MM.1S (cell line): Measurements from ENCODE around the gene HOATZ.

Source experiments
- DNase-seq: peaks from one replicate; pipeline ENCODE4 v3.0.0-alpha.2; 2015
- H2AFZ ChIP-seq: fragments of 300-600 bp; sonication (generic); 2 replicates; pipeline ENCODE4 v1.6.0; 2016; ENCODE audit warnings: antibody characterized with exemption, low read length
- H3F3A ChIP-seq: fragments of 300-600 bp; sonication (generic); 2 replicates; pipeline ENCODE4 v1.6.1; 2016; ENCODE audit warnings: mild to moderate bottlenecking, antibody characterized with exemption, low read length, moderate library complexity, mixed read lengths; ENCODE audit not compliant: insufficient read depth
- H3K27ac ChIP-seq: fragments of 300-600 bp; sonication (generic); 2 replicates; pipeline ENCODE4 v1.5.1; 2016; ENCODE audit warnings: mild to moderate bottlenecking, low read length
- H3K27me3 ChIP-seq: fragments of 300-600 bp; sonication (generic); replicated peaks from 2 replicates; pipeline ENCODE4 v1.6.0; 2016; ENCODE audit warnings: low read length; ENCODE audit not compliant: insufficient read depth
- H3K36me3 ChIP-seq: fragments of 300-600 bp; sonication (generic); replicated peaks from 2 replicates; pipeline ENCODE4 v1.6.1; 2016; ENCODE audit warnings: mild to moderate bottlenecking, low read length, mixed read lengths; ENCODE audit not compliant: insufficient read depth
- H3K4me1 ChIP-seq: fragments of 300-600 bp; sonication (generic); 2 replicates; pipeline ENCODE4 v1.6.1; 2016; ENCODE audit warnings: low read length, mixed read lengths
- H3K4me2 ChIP-seq: fragments of 300-600 bp; sonication (generic); 2 replicates; pipeline ENCODE4 v1.6.0; 2016; ENCODE audit warnings: low read depth, low read length
- H3K4me3 ChIP-seq: fragments of 300-600 bp; sonication (generic); 2 replicates; pipeline ENCODE4 v1.5.1; 2016; ENCODE audit warnings: low read length, mixed read lengths
- H3K79me2 ChIP-seq: fragments of 300-600 bp; sonication (generic); 2 replicates; pipeline ENCODE4 v1.6.1; 2016; ENCODE audit warnings: mixed run types, low read length, mixed read lengths
- H3K9ac ChIP-seq: fragments of 300-600 bp; sonication (generic); 2 replicates; pipeline ENCODE4 v1.6.1; 2016; ENCODE audit warnings: low read length, mixed read lengths
- H3K9me2 ChIP-seq: fragments of 300-600 bp; sonication (generic); replicated peaks from 2 replicates; pipeline ENCODE4 v1.6.1; 2016; ENCODE audit warnings: mild to moderate bottlenecking, low read length, mixed read lengths; ENCODE audit not compliant: insufficient read depth
- H3K9me3 ChIP-seq: fragments of 300-600 bp; sonication (generic); replicated peaks from 2 replicates; pipeline ENCODE4 v1.6.1; 2016; ENCODE audit warnings: mild to moderate bottlenecking, low read length, mixed read lengths; ENCODE audit not compliant: insufficient read depth
- H4K20me1 ChIP-seq: fragments of 300-600 bp; sonication (generic); 2 replicates; pipeline ENCODE4 v1.6.1; 2016; ENCODE audit warnings: mild to moderate bottlenecking, low read length, moderate library complexity, mixed read lengths; ENCODE audit not compliant: insufficient read depth
- EZH2 ChIP-seq: fragments of 300-600 bp; sonication (generic); optimal IDR thresholded peaks from 2 replicates; pipeline ENCODE3; 2017; ENCODE audit warnings: low read depth, mild to moderate bottlenecking, antibody characterized with exemption, low read length, mixed read lengths
- EZH2phosphoT487 ChIP-seq: fragments of 300-600 bp; sonication (generic); IDR thresholded peaks from 2 replicates; pipeline ENCODE4 v1.6.1; 2018; ENCODE audit warnings: antibody characterized with exemption, low read length
- TF ChIP-seq, protein P1 (sequence below): fragments of 300-600 bp; sonication (generic); IDR thresholded peaks from 2 replicates; pipeline ENCODE4 v1.5.1; 2016; ENCODE audit warnings: antibody characterized with exemption, low read length, mixed read lengths

HOATZ gene

DNA sequence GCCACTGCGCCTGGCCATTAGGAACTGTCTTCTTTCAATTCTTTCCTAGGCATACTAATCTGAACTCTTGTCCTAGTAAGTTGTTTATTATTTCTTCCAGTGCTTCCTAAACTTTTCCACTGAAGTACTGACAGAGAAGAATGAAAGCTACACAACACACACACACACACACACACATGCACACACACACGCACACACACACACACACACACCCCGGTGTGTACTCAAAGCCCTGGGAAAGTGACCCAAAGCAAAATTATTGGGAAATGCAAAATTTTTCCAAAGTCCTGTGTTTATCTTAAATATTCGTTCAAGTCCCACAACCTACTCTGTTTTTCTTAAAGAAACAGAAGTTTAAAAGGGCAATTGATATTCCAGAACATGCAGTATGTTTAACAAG is 68.3 kb downstream of the HOATZ start:
- Histone ChIP-seq H3K9me2 (no peaks in the 10 kb centered on the region), H3K27me3 (no peaks in the 10 kb centered on the region), H3K9ac (no peak overlapping the region), H3K4me1 (0 out of 2 replicates have a peak, but pooled peaks cover 4% of the 10 kb centered on the region), H3K9me3 (no peaks in the 10 kb centered on the region), H3K4me3 (no peak overlapping the region), H3F3A (no peaks in the 10 kb centered on the region), H3K4me2 (no peak overlapping the region), H3K27ac (no peak overlapping the region), H3K36me3 (no peaks in the 10 kb centered on the region), H2AFZ (no peak overlapping the region), H4K20me1 (no peaks in the 10 kb centered on the region), H3K79me2 (no peaks in the 10 kb centered on the region)
- DNase-seq = no peak
- TF ChIP-seq, protein P1, sequence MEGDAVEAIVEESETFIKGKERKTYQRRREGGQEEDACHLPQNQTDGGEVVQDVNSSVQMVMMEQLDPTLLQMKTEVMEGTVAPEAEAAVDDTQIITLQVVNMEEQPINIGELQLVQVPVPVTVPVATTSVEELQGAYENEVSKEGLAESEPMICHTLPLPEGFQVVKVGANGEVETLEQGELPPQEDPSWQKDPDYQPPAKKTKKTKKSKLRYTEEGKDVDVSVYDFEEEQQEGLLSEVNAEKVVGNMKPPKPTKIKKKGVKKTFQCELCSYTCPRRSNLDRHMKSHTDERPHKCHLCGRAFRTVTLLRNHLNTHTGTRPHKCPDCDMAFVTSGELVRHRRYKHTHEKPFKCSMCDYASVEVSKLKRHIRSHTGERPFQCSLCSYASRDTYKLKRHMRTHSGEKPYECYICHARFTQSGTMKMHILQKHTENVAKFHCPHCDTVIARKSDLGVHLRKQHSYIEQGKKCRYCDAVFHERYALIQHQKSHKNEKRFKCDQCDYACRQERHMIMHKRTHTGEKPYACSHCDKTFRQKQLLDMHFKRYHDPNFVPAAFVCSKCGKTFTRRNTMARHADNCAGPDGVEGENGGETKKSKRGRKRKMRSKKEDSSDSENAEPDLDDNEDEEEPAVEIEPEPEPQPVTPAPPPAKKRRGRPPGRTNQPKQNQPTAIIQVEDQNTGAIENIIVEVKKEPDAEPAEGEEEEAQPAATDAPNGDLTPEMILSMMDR = no peak
- TF ChIP-seq EZH2 (no peak), EZH2phosphoT487 (no peak)

GRCh38 chr11:111585371-111585770 is 70.8 kb downstream of the HOATZ start:
- H2AFZ ChIP-seq = no peak overlapping the region
- no peak overlapping the region for H3K4me3 ChIP-seq
- H3K9ac ChIP-seq = no peak overlapping the region

GRCh38 chr11:111586388-111586831 is 71.8 kb downstream of the HOATZ start:
- peak; percentile 64 for DNase-seq
- H3K9ac ChIP-seq = no peak overlapping the region
- H3K4me1 ChIP-seq = 0 out of 2 replicates have a peak, but pooled peaks cover 4% of the 10 kb centered on the region
- no peaks in the 10 kb centered on the region for H3K79me2 ChIP-seq
- no peak overlapping the region for H3K27ac ChIP-seq
- no peak overlapping the region for H3K4me3 ChIP-seq
- no peaks in the 10 kb centered on the region for H3K36me3 ChIP-seq
- no peaks in the 10 kb centered on the region for H3F3A ChIP-seq
- no peaks in the 10 kb centered on the region for H3K27me3 ChIP-seq
- H3K9me3 ChIP-seq = no peaks in the 10 kb centered on the region
- H3K9me2 ChIP-seq = no peaks in the 10 kb centered on the region
- TF ChIP-seq, protein P1 = peak; percentile 61
- no peak for TF ChIP-seq EZH2
- H3K4me2 ChIP-seq = no peak overlapping the region
- no peaks in the 10 kb centered on the region for H4K20me1 ChIP-seq
- H2AFZ ChIP-seq = no peak overlapping the region

More at GRCh38 chr11:111585371-111585770, 70.8 kb downstream of the HOATZ start:
- H3K36me3 ChIP-seq = no peaks in the 10 kb centered on the region
- H3K9me3 ChIP-seq = no peaks in the 10 kb centered on the region
- DNase-seq = no peak
- TF ChIP-seq, protein P1 = no peak
- 0 out of 2 replicates have a peak, but pooled peaks cover 4% of the 10 kb centered on the region for H3K4me1 ChIP-seq
- no peaks in the 10 kb centered on the region for H3K9me2 ChIP-seq
- no peaks in the 10 kb centered on the region for H3F3A ChIP-seq
- H4K20me1 ChIP-seq = no peaks in the 10 kb centered on the region
- no peaks in the 10 kb centered on the region for H3K79me2 ChIP-seq
- H3K27ac ChIP-seq = no peak overlapping the region
- no peak overlapping the region for H3K4me2 ChIP-seq
- no peaks in the 10 kb centered on the region for H3K27me3 ChIP-seq
